A673 (cell line): ENCODE measurements around the gene PLCG2.

Experiments
- CTCF ChIP-seq: fragments of 300-800, 200-600 bp; sonication (generic); conservative IDR thresholded peaks from 2 replicates; pipeline ENCODE4 v1.5.1; 2017; ENCODE audit warnings: low read depth, mild to moderate bottlenecking, antibody characterized with exemption, low read length, moderate library complexity, mixed read lengths
- EZH2 ChIP-seq: fragments of 200-600 bp; sonication (generic); IDR thresholded peaks from 2 replicates; pipeline ENCODE4 v1.6.1; 2017; ENCODE audit warnings: borderline replicate concordance, low read depth, mild to moderate bottlenecking, mixed read lengths, antibody characterized with exemption, low read length; ENCODE audit not compliant: poor library complexity, severe bottlenecking

GRCh38 chr16:81973737-81974136, 194.6 kb downstream of the PLCG2 start:
- TF ChIP-seq CTCF: no peak
- no peak for TF ChIP-seq EZH2
